ENCODE measurements around the gene HIRA. TPM values are rescaled to one million over a fixed set of nuclear protein-coding genes. Genes with fewer than 3 reads are reported as not detected.

HIRA gene, protein sequence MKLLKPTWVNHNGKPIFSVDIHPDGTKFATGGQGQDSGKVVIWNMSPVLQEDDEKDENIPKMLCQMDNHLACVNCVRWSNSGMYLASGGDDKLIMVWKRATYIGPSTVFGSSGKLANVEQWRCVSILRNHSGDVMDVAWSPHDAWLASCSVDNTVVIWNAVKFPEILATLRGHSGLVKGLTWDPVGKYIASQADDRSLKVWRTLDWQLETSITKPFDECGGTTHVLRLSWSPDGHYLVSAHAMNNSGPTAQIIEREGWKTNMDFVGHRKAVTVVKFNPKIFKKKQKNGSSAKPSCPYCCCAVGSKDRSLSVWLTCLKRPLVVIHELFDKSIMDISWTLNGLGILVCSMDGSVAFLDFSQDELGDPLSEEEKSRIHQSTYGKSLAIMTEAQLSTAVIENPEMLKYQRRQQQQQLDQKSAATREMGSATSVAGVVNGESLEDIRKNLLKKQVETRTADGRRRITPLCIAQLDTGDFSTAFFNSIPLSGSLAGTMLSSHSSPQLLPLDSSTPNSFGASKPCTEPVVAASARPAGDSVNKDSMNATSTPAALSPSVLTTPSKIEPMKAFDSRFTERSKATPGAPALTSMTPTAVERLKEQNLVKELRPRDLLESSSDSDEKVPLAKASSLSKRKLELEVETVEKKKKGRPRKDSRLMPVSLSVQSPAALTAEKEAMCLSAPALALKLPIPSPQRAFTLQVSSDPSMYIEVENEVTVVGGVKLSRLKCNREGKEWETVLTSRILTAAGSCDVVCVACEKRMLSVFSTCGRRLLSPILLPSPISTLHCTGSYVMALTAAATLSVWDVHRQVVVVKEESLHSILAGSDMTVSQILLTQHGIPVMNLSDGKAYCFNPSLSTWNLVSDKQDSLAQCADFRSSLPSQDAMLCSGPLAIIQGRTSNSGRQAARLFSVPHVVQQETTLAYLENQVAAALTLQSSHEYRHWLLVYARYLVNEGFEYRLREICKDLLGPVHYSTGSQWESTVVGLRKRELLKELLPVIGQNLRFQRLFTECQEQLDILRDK
- 18.1 TPM for total RNA-seq
- long read RNA-seq, full-length matches to known transcripts = 4 of 17 reads
- long read RNA-seq, partial matches to known transcripts = 10 of 17 reads
- long read RNA-seq, other reads (novel, unspliced or antisense) = 3 of 17 reads

- no peaks in the 10 kb centered on the region for H3K27me3 ChIP-seq (ENCODE audit: low read depth)
- H3K27ac ChIP-seq (replicated peaks) = peak within 1 kb of the TSS; percentile 100
- H3K9me3 ChIP-seq (replicated peaks) = no peaks in the 10 kb centered on the region
- peak; percentile 84 for DNase-seq
- TF ChIP-seq, protein P1, sequence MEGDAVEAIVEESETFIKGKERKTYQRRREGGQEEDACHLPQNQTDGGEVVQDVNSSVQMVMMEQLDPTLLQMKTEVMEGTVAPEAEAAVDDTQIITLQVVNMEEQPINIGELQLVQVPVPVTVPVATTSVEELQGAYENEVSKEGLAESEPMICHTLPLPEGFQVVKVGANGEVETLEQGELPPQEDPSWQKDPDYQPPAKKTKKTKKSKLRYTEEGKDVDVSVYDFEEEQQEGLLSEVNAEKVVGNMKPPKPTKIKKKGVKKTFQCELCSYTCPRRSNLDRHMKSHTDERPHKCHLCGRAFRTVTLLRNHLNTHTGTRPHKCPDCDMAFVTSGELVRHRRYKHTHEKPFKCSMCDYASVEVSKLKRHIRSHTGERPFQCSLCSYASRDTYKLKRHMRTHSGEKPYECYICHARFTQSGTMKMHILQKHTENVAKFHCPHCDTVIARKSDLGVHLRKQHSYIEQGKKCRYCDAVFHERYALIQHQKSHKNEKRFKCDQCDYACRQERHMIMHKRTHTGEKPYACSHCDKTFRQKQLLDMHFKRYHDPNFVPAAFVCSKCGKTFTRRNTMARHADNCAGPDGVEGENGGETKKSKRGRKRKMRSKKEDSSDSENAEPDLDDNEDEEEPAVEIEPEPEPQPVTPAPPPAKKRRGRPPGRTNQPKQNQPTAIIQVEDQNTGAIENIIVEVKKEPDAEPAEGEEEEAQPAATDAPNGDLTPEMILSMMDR (IDR thresholded peaks at IDR 0.05; ENCODE audit: borderline replicate concordance) = no peak
- intact Hi-C loops (cut with micrococcal nuclease) = no loop called here
- H3K36me3 ChIP-seq = peaks cover 22% of the 10 kb centered on the region
- H3K4me1 ChIP-seq = peaks cover 63% of the 10 kb centered on the region
- H3K4me3 ChIP-seq = peak within 1 kb of the TSS; percentile 93
Observed at GRCh38 chr22:19431649-19432132, at the start of gene HIRA. HIRA (minus strand) TSS chr22:19431733; CDS start chr22:19431476, 257 bp downstream.

DNA sequence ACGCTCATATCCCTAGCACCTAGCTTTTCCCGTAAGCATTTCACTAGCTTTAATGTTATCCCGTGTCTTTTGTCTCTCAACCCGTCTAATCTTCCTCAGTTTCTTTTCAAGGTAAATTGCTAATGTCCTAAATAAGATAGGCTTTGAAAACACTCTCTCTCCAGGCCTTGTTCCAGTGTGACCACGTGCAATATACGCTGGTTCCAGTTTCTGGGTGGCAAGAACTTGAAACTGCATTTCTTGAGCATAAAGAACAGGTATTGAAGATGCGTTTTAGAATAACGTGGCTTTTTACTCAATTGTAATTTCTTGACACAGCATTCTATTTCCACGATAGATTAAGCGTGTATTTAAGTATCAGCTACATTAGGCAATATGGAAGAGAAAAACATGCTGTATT lies 49.3 kb upstream of the HIRA start:
- DNase-seq = no peak
- intact Hi-C loops (cut with micrococcal nuclease) = no loop called here
- TF ChIP-seq, protein P1 (IDR thresholded peaks at IDR 0.05; ENCODE audit: borderline replicate concordance) = no peak
- H3K9me3 ChIP-seq (replicated peaks) = no peaks in the 10 kb centered on the region
- H3K4me3 ChIP-seq = no peak overlapping the region
- no peaks in the 10 kb centered on the region for H3K27me3 ChIP-seq (ENCODE audit: low read depth)
- peaks cover 39% of the 10 kb centered on the region for H3K4me1 ChIP-seq
- no peaks in the 10 kb centered on the region for H3K36me3 ChIP-seq
- H3K27ac ChIP-seq (replicated peaks) = no peak overlapping the region

DNA sequence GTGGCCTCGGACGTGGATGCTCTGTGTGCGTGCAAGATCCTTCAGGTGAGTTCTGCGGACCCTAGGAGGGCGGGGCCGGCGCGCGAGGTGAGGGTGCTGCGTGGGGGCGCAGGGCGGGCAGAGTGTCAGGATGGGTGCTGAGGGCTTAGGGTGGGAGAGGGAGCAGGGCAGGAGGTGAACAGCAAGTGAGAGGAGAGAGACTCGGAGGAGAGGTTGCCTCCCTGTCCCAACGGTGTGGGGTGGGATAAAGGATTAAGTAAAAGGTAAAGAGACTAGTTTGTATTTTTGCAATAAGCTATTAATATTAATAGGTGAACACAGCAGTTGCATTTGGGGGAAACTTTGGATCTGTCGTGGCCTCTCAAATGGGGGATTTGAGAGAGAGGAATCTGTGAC lies 48.6 kb upstream of the HIRA start:
- TF ChIP-seq, protein P1 (IDR thresholded peaks at IDR 0.05; ENCODE audit: borderline replicate concordance) = no peak
- H3K36me3 ChIP-seq = peaks cover 5% of the 10 kb centered on the region
- no peak for DNase-seq
- H3K27me3 ChIP-seq (ENCODE audit: low read depth) = no peaks in the 10 kb centered on the region
- H3K4me1 ChIP-seq = peaks cover 44% of the 10 kb centered on the region
- H3K4me3 ChIP-seq = peak overlapping the region; percentile 90
- intact Hi-C loops (cut with micrococcal nuclease) = no loop called here
- no peaks in the 10 kb centered on the region for H3K9me3 ChIP-seq (replicated peaks)
- H3K27ac ChIP-seq (replicated peaks) = no peak overlapping the region

DNA sequence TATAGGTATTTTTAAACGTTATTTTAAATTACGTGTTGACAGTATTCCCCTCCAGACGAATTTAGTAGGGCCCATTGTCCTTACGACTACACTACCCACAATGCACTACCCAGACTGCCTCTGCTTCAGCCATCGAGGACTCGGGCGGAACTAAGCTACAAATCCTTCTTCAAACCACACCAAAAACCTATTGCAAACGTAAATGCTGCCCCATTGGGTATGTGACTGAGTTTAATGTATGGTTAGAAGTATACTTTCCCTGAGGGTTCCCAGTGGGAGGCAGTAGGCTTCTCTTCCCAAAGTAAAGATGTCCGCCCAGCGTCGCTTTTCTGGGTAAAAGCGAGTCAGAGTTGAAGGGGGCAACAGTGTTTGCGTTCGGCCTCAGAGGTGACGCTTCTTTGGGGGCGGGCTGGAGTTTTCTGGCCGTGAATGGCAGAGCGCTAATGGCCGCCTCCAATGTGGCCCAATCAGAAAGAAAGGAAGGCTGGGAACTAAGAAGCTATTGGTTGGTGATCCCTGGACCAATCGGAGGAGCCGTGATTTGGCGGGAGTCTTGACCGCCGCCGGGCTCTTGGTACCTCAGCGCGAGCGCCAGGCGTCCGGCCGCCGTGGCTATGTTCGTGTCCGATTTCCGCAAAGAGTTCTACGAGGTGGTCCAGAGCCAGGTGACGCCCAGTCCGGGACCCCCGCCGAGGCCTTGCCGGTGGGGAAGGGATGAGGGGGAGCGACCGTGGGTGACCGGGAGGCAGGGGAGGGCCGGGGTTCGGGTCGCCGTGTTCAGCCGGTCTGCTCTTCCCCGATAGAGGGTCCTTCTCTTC lies 48.0 kb upstream of the HIRA start, which contains the start of gene CDC45:
TSS of gene CDC45 (plus strand) at position 566 of the 818 bp plus-strand sequence. CDS start at position 615, 49 bp downstream.
- intact Hi-C loops (cut with micrococcal nuclease) = no loop called here
- H3K4me3 ChIP-seq = peak within 1 kb of the TSS; percentile 90

More for the DNA sequence above, 48.0 kb upstream of the HIRA start, which contains the start of gene CDC45:
- peak within 1 kb of the TSS; percentile 98 for H3K27ac ChIP-seq (replicated peaks)
- H3K36me3 ChIP-seq = peaks cover 11% of the 10 kb centered on the region
- TF ChIP-seq, protein P1 (IDR thresholded peaks at IDR 0.05; ENCODE audit: borderline replicate concordance) = no peak
- H3K27me3 ChIP-seq (ENCODE audit: low read depth) = no peaks in the 10 kb centered on the region
- peak; percentile 96 for DNase-seq
- no peaks in the 10 kb centered on the region for H3K9me3 ChIP-seq (replicated peaks)
- H3K4me1 ChIP-seq = peaks cover 44% of the 10 kb centered on the region

All from left ventricle myocardium inferior (tissue), 1 donor.